ENCODE results near the gene PDE11A.

DNA sequence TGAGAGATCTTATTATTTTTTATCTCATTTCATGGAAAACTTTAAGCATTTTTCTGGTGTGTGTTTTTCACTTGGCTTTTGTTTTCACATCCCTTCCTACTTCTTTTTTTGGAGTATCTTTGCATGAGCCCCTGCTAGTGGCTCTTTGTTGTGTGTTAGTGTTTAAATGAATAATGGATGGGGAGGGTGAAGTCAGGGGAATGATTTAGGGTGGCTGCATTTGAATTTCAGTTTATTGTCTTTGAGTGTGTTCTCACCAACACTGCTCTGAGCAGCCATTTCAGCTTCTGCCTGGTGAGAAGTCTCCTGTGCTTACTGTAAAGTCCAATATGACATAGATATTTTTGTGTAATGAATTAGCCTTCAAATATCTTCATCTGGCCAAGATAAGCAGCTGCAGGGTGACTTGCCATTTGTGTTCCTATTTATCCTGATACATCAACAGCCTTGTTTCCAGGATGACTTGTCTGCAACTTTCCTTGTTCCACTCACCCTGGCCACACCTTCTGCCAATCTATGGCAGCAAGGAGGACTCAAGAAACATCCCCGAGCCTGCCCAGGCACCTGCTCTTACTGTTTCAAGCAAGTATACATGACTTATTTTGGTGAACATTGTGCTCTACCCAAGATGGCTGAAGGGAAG is 182.6 kb downstream of the PDE11A start:
- no peak for TF ChIP-seq POLR2A (IDR thresholded peaks at IDR 0.05)
- TF ChIP-seq, protein P1, sequence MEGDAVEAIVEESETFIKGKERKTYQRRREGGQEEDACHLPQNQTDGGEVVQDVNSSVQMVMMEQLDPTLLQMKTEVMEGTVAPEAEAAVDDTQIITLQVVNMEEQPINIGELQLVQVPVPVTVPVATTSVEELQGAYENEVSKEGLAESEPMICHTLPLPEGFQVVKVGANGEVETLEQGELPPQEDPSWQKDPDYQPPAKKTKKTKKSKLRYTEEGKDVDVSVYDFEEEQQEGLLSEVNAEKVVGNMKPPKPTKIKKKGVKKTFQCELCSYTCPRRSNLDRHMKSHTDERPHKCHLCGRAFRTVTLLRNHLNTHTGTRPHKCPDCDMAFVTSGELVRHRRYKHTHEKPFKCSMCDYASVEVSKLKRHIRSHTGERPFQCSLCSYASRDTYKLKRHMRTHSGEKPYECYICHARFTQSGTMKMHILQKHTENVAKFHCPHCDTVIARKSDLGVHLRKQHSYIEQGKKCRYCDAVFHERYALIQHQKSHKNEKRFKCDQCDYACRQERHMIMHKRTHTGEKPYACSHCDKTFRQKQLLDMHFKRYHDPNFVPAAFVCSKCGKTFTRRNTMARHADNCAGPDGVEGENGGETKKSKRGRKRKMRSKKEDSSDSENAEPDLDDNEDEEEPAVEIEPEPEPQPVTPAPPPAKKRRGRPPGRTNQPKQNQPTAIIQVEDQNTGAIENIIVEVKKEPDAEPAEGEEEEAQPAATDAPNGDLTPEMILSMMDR (IDR thresholded peaks at IDR 0.05 in 4 of 5, conservative IDR thresholded peaks at IDR 0.05 in 1 of 5) = no peak
